Tibial nerve (tissue), 3 donors: ENCODE results near the gene CAVIN2.

Source experiments
- CTCF ChIP-seq, 5 experiments: fragments of 200-600 bp in 3 of 5; fragments of 450-650 bp in 2 of 5; sonication (generic) in 3 of 5; IDR thresholded peaks; one replicate each; pipeline ENCODE4 v1.5.1; 2016 to 2019; ENCODE audit warnings: antibody characterized with exemption in 5 of 5, mild to moderate bottlenecking in 3 of 5, moderate library complexity in 2 of 5
- POLR2A ChIP-seq, 2 donors: fragments of 450-650 bp; IDR thresholded peaks; one replicate each; pipeline ENCODE4 v1.6.1; 2017; ENCODE audit warnings: antibody characterized with exemption in 2 of 2, mild to moderate bottlenecking in 2 of 2, moderate library complexity in 2 of 2

GRCh38 chr2:191891656-191892055 lies 44.8 kb upstream of the CAVIN2 start:
- TF ChIP-seq POLR2A (IDR thresholded peaks at IDR 0.05) (no peak), CTCF (IDR thresholded peaks at IDR 0.05) (no peak)
